Cardiac fibroblast (primary cell): ENCODE data around the gene ABLIM1.

Experiments used
- DNase-seq, 2 donors: peaks; one replicate each; pipeline versions ENCODE4 v3.0.0 to v3.0.0-alpha.2; 2010; ENCODE audit warnings: low read depth in 2 of 2
- H3K4me3 ChIP-seq, 2 donors: replicated peaks in 1 of 2; 1 replicate in 1 of 2; 2 replicates in 1 of 2; pipeline ENCODE4 v1.5.1; 2011; ENCODE audit warnings: low read depth in 2 of 2, low read length in 2 of 2, mild to moderate bottlenecking in 2 of 2, moderate library complexity in 1 of 2
- TF ChIP-seq, protein P1 (sequence below): IDR thresholded peaks from one replicate; pipeline ENCODE4 v1.5.1; 2011; ENCODE audit warnings: low read depth, mild to moderate bottlenecking, low read length, inconsistent platforms

The ABLIM1 gene

DNA sequence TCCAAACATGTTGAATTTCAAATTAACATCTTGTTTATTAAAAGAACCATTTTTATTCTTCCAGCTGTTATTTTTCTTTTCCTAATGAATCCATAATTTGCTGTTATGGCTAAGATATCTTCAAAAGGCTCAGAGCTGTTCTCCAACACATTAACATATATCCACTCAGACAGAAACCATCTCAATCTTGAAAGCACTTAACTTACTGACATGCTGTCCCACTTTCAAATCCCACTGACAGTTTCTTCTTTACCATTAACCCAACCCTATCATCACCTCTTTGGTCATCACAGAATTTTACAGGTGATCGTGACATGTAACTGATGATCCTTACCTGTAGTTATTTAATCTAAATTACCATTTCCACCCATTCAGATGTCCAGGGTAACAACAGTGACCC lies 178.2 kb downstream of the ABLIM1 start:
- TF ChIP-seq, protein P1, sequence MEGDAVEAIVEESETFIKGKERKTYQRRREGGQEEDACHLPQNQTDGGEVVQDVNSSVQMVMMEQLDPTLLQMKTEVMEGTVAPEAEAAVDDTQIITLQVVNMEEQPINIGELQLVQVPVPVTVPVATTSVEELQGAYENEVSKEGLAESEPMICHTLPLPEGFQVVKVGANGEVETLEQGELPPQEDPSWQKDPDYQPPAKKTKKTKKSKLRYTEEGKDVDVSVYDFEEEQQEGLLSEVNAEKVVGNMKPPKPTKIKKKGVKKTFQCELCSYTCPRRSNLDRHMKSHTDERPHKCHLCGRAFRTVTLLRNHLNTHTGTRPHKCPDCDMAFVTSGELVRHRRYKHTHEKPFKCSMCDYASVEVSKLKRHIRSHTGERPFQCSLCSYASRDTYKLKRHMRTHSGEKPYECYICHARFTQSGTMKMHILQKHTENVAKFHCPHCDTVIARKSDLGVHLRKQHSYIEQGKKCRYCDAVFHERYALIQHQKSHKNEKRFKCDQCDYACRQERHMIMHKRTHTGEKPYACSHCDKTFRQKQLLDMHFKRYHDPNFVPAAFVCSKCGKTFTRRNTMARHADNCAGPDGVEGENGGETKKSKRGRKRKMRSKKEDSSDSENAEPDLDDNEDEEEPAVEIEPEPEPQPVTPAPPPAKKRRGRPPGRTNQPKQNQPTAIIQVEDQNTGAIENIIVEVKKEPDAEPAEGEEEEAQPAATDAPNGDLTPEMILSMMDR: no peak
- DNase-seq: no peak
- H3K4me3 ChIP-seq: no peak overlapping the region

- no peak overlapping the region for H3K4me3 ChIP-seq
- no peak for DNase-seq
- TF ChIP-seq, protein P1: no peak
These were observed 178.8 kb downstream of the ABLIM1 start for GRCh38 chr10:114479307-114479706.

DNA sequence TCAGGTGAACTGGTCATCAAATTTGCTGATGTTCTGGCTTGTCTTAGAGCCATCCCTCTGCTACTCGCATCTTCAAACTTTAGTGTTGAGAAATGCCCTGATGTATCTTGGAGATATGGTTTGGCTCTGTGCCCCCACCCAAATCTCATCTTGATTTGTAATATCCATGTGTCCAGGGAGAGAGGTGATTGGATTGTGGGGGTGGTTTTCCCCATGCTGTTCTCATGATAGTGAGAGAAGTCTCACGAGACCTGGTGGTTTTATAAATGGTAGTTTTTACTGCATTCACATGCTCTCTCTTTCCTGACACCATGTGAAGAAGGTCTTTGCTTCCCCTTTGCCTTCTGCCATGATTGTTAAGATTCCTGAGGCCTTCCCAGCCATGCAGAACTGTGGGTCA lies 179.8 kb downstream of the ABLIM1 start:
- H3K4me3 ChIP-seq: no peak overlapping the region
- TF ChIP-seq, protein P1: no peak
- DNase-seq: no peak

DNA sequence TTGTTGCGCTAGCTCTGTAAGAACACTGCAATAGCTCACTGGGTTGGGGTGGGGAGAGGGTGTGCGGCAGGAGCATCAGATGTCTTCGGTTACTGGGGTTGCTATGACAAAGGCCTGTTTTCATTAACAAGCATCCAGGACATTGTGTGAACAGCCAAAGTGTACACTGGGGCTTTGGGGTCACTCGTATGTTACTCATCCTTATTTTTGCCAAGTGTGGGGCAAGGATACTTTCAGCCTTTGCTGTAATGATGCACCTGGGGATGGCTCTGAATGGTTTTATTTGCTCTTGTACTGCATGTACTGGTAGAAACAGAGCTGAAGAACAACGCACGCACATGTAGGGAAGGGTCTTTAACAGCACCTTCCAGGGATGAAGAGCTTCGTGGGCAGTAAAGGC lies 180.8 kb downstream of the ABLIM1 start:
- H3K4me3 ChIP-seq: no peak overlapping the region
- TF ChIP-seq, protein P1: no peak
- peak in 1 of 2 donors; percentile 10 for DNase-seq

- H3K4me3 ChIP-seq: no peak overlapping the region
- TF ChIP-seq, protein P1: no peak
- DNase-seq: no peak
These were observed 183.1 kb downstream of the ABLIM1 start for GRCh38 chr10:114474989-114475388.

- DNase-seq: no peak
- no peak overlapping the region for H3K4me3 ChIP-seq
- TF ChIP-seq, protein P1: no peak
These were observed 184.3 kb downstream of the ABLIM1 start for GRCh38 chr10:114473776-114474175.

DNA sequence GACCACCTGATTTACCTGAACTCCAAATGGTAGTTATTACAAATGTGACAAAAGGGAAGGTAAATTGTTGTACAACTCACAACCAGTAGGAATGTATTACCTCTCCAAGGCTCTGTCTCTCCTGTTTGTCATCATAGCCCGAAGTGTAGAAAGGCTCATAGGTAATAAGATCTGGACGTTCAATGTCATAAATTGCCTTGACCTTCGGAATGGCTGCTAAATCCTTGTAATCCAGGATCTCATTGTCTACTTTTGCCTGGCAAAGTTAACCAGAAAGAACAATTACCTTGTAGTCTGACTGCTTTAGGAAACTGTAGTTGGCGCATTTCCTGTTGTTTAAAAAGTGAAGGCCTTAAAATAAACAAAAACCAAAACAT lies 185.2 kb downstream of the ABLIM1 start:
- no peak overlapping the region for H3K4me3 ChIP-seq
- no peak for DNase-seq
- TF ChIP-seq, protein P1: no peak
